ENCODE measurements around the gene LYRM4. TPM values are rescaled to one million over a fixed set of nuclear protein-coding genes. Genes with fewer than 3 reads are reported as not detected.

The LYRM4 gene
- total RNA-seq, 1 experiment from 2014 or later, result 36.1 TPM

GRCh38 chr6:5302220-5302946 is 41.6 kb upstream of the LYRM4 start:
- no peaks in the 10 kb centered on the region for H3K27me3 Mint-ChIP-seq (ENCODE audit: insufficient read depth, unreplicated experiment)
- intact Hi-C loops (cut with micrococcal nuclease), result loop anchor here (2.0 kb wide), 1 partner anchor 42 kb away; the partner anchor contains the start of genes FARS2 and LYRM4

GRCh38 chr6:5300206-5300764 is 39.5 kb upstream of the LYRM4 start:
- Mint-ChIP-seq H3K36me3 (ENCODE audit: insufficient read depth, unreplicated experiment) (no peaks in the 10 kb centered on the region), H3K4me1 (ENCODE audit: insufficient read depth, unreplicated experiment) (peaks cover 20% of the 10 kb centered on the region), H3K4me3 (ENCODE audit: unreplicated experiment) (no peak overlapping the region), H3K9me3 (ENCODE audit: unreplicated experiment) (no peaks in the 10 kb centered on the region), H3K27me3 (ENCODE audit: insufficient read depth, unreplicated experiment) (no peaks in the 10 kb centered on the region), H3K27ac (ENCODE audit: low read depth, unreplicated experiment) (no peak overlapping the region)
- intact Hi-C loops (cut with micrococcal nuclease), result no loop called here
- POLR2A ChIA-PET, result interaction anchor here (1.4 kb wide), 1 partner anchor 12 kb away, joined by 4 read pairs; no protein-coding TSS in a partner anchor
- DNase-seq (ENCODE audit: unreplicated experiment), result no peak
- CTCF ChIA-PET, result interaction anchor here (0.6 to 3.6 kb wide), 3 partner anchors 12 to 156 kb away, joined by 3 to 14 read pairs (median 6); no protein-coding TSS in a partner anchor
- no TSS peak for BruUV-seq (replicated peaks)
- TF ChIP-seq CTCF (IDR thresholded peaks at IDR 0.05; ENCODE audit: unreplicated experiment), result no peak

More at GRCh38 chr6:5302220-5302946, 41.6 kb upstream of the LYRM4 start:
- Mint-ChIP-seq H3K4me3 (ENCODE audit: unreplicated experiment) (no peak overlapping the region), H3K9me3 (ENCODE audit: unreplicated experiment) (no peaks in the 10 kb centered on the region), H3K36me3 (ENCODE audit: insufficient read depth, unreplicated experiment) (no peaks in the 10 kb centered on the region), H3K4me1 (ENCODE audit: insufficient read depth, unreplicated experiment) (peaks cover 13% of the 10 kb centered on the region), H3K27ac (ENCODE audit: low read depth, unreplicated experiment) (no peak overlapping the region)
- TF ChIP-seq CTCF (IDR thresholded peaks at IDR 0.05; ENCODE audit: unreplicated experiment), result no peak
- ChIA-PET POLR2A (interaction anchor here (0.8 to 3.1 kb wide), 6 partner anchors 15 to 159 kb away, joined by 3 to 10 read pairs (median 6); partner anchors contain the start of genes FARS2 and LYRM4), CTCF (interaction anchor here (0.6 to 5.4 kb wide), 29 partner anchors 7 to 989 kb away, joined by 3 to 80 read pairs (median 4); partner anchors contain the start of genes FARS2 and LYRM4)
- BruUV-seq (replicated peaks), result no TSS peak
- DNase-seq (ENCODE audit: unreplicated experiment), result no peak

DNA sequence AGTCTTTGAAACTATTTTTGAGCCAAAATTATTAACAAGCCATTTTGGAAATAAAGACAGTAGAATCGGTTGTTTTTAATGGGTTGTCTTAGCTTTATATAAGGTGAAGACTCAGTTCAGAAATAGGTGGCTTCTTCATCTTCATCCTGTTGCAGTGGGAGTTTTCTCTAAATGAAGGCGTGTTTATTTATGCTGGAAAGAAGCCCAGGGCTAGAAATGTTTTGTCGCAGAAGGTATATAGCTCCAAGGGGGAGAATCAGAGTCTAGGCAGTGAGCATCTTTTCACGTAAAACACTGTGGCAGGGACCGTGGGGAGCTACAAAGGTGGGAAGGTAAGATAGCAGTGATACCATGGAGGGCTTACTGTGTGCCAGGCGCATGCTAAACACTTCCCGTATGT is 34.9 kb upstream of the LYRM4 start:
- BruUV-seq (replicated peaks), result no TSS peak
- ChIA-PET CTCF (interaction anchor here (0.5 to 2.0 kb wide), 4 partner anchors 8 to 184 kb away, joined by 3 to 10 read pairs (median 5); no protein-coding TSS in a partner anchor), POLR2A (interaction anchor here (0.9 to 1.2 kb wide), 2 partner anchors 9 to 35 kb away, joined by 3 to 4 read pairs; partner anchors contain the start of genes FARS2 and LYRM4)
- Mint-ChIP-seq H3K4me3 (ENCODE audit: unreplicated experiment) (no peak overlapping the region), H3K27ac (ENCODE audit: low read depth, unreplicated experiment) (no peak overlapping the region), H3K36me3 (ENCODE audit: insufficient read depth, unreplicated experiment) (peaks cover 5% of the 10 kb centered on the region), H3K9me3 (ENCODE audit: unreplicated experiment) (no peaks in the 10 kb centered on the region), H3K27me3 (ENCODE audit: insufficient read depth, unreplicated experiment) (no peaks in the 10 kb centered on the region), H3K4me1 (ENCODE audit: insufficient read depth, unreplicated experiment) (peaks cover 16% of the 10 kb centered on the region)
- intact Hi-C loops (cut with micrococcal nuclease), result no loop called here
- TF ChIP-seq CTCF (IDR thresholded peaks at IDR 0.05; ENCODE audit: unreplicated experiment), result no peak
- DNase-seq (ENCODE audit: unreplicated experiment), result peak; percentile 36
